ENCODE results near the gene MMP14. TPM values are rescaled to one million over a fixed set of nuclear protein-coding genes. Genes with fewer than 3 reads are reported as not detected.

MMP14 gene
- total RNA-seq, 3 donors from 2014 or later, result 84.4 to 361 (median 136) TPM

DNA sequence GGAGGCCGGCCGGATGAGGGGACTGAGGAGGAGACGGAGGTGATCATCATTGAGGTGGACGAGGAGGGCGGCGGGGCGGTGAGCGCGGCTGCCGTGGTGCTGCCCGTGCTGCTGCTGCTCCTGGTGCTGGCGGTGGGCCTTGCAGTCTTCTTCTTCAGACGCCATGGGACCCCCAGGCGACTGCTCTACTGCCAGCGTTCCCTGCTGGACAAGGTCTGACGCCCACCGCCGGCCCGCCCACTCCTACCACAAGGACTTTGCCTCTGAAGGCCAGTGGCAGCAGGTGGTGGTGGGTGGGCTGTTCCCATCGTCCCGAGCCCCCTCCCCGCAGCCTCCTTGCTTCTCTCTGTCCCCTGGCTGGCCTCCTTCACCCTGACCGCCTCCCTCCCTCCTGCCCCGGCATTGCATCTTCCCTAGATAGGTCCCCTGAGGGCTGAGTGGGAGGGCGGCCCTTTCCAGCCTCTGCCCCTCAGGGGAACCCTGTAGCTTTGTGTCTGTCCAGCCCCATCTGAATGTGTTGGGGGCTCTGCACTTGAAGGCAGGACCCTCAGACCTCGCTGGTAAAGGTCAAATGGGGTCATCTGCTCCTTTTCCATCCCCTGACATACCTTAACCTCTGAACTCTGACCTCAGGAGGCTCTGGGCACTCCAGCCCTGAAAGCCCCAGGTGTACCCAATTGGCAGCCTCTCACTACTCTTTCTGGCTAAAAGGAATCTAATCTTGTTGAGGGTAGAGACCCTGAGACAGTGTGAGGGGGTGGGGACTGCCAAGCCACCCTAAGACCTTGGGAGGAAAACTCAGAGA lies 9.6 kb downstream of the MMP14 start:
- intact Hi-C loops (cut with DNase I; ENCODE audit: low total_unique reads), result no loop called here
- H3K4me1 ChIP-seq, result peaks cover 14 to 23% of the 10 kb centered on the region in 2 donors
- H3K27me3 ChIP-seq, result no peaks in the 10 kb centered on the region
- H3K4me3 ChIP-seq, result peak overlapping the region in 1 of 3 donors; percentile 19
- peak overlapping the region; percentile 91 to 97 for H3K27ac ChIP-seq
- TF ChIP-seq POLR2A (IDR thresholded peaks at IDR 0.05), result no peak
- TF ChIP-seq POLR2AphosphoS5 (IDR thresholded peaks at IDR 0.05), result no peak
- TF ChIP-seq, protein P1, sequence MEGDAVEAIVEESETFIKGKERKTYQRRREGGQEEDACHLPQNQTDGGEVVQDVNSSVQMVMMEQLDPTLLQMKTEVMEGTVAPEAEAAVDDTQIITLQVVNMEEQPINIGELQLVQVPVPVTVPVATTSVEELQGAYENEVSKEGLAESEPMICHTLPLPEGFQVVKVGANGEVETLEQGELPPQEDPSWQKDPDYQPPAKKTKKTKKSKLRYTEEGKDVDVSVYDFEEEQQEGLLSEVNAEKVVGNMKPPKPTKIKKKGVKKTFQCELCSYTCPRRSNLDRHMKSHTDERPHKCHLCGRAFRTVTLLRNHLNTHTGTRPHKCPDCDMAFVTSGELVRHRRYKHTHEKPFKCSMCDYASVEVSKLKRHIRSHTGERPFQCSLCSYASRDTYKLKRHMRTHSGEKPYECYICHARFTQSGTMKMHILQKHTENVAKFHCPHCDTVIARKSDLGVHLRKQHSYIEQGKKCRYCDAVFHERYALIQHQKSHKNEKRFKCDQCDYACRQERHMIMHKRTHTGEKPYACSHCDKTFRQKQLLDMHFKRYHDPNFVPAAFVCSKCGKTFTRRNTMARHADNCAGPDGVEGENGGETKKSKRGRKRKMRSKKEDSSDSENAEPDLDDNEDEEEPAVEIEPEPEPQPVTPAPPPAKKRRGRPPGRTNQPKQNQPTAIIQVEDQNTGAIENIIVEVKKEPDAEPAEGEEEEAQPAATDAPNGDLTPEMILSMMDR (IDR thresholded peaks at IDR 0.05), result no peak
- DNase-seq (ENCODE audit: low spot score in 2 of 2), result no peak
- peaks cover 6% of the 10 kb centered on the region for H3K36me3 ChIP-seq
- H3K9me3 ChIP-seq, result no peaks in the 10 kb centered on the region

DNA sequence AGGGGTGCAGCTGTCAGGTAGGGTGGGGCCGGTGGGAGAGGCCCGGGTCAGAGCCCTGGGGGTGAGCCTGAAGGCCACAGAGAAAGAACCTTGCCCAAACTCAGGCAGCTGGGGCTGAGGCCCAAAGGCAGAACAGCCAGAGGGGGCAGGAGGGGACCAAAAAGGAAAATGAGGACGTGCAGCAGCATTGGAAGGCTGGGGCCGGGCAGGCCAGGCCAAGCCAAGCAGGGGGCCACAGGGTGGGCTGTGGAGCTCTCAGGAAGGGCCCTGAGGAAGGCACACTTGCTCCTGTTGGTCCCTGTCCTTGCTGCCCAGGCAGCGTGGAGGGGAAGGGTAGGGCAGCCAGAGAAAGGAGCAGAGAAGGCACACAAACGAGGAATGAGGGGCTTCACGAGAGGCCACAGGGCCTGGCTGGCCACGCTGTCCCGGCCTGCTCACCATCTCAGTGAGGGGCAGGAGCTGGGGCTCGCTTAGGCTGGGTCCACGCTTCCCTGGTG lies 10.5 kb downstream of the MMP14 start:
- Histone ChIP-seq H3K4me3 (peak overlapping the region in 1 of 3 donors; percentile 13), H3K36me3 (peaks cover 6% of the 10 kb centered on the region), H3K9me3 (no peaks in the 10 kb centered on the region), H3K27me3 (no peaks in the 10 kb centered on the region), H3K4me1 (peaks cover 22 to 27% of the 10 kb centered on the region in 2 donors), H3K27ac (peak overlapping the region; percentile 91 to 97)
- DNase-seq (ENCODE audit: low spot score in 2 of 2), result no peak
- TF ChIP-seq POLR2A (IDR thresholded peaks at IDR 0.05) (no peak), POLR2AphosphoS5 (IDR thresholded peaks at IDR 0.05) (no peak)
- TF ChIP-seq, protein P1 (IDR thresholded peaks at IDR 0.05), result no peak
- intact Hi-C loops (cut with DNase I; ENCODE audit: low total_unique reads), result no loop called here

- Histone ChIP-seq H3K27me3 (no peaks in the 10 kb centered on the region), H3K4me1 (peaks cover 26 to 29% of the 10 kb centered on the region in 2 donors), H3K27ac (peak overlapping the region; percentile 91 to 97), H3K36me3 (peaks cover 6% of the 10 kb centered on the region), H3K9me3 (no peaks in the 10 kb centered on the region), H3K4me3 (peak overlapping the region; percentile 6 to 50 (median 7))
- no peak for DNase-seq (ENCODE audit: low spot score in 2 of 2)
- peak in 1 of 3 donors; percentile 7 for TF ChIP-seq POLR2AphosphoS5 (IDR thresholded peaks at IDR 0.05)
- TF ChIP-seq POLR2A (IDR thresholded peaks at IDR 0.05), result no peak
- TF ChIP-seq, protein P1 (IDR thresholded peaks at IDR 0.05), result no peak
- intact Hi-C loops (cut with DNase I; ENCODE audit: low total_unique reads), result no loop called here
Observed at GRCh38 chr14:22847661-22848341, 11.4 kb downstream of the MMP14 start.

DNA sequence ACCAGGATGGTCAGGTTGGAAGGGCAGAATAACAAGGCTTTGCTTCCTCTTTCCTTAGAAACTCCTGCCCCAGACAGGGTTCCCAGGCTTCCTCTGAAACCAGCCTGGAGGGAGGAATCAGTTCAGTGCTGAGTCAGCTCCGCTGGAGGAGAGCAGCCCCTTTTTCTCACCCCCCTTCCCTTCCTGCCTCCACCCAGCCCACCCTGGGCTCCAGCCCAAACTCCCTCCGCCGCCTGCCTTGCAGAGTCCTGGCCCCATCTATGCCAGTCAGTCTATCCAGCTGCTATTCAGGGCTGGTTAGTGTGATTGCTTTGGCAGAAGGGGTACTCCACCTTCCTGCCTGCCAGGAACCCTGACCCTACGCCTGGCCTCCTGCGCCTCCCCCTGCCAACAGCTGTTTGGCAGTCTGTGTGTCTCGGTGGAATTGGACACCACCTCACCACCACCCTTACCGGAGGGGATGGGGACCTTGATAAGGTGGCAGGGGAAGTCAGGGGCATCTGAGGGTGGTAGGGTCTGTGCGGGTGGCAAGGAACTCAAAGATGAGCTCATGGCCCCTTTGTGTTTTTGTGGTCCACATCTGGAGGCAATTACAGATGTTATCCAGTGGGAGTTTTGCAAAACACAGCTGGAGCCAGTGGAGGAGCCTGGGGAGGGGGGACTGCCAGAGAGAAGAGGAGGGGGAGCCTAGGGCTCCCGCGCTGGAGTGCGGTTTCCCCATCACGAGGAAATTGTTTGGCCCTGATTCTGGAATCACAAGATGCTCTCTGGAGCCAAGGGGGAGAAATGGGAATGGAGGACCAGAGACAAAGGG lies 12.2 kb downstream of the MMP14 start:
- DNase-seq (ENCODE audit: low spot score in 2 of 2), result peak in 1 of 2 donors; percentile 70
- peak; percentile 19 to 91 (median 85) for TF ChIP-seq POLR2AphosphoS5 (IDR thresholded peaks at IDR 0.05)
- TF ChIP-seq, protein P1 (IDR thresholded peaks at IDR 0.05), result no peak
- Histone ChIP-seq H3K4me1 (peaks cover 28 to 30% of the 10 kb centered on the region in 2 donors), H3K27ac (peak overlapping the region; percentile 91 to 97), H3K27me3 (no peaks in the 10 kb centered on the region), H3K9me3 (no peaks in the 10 kb centered on the region), H3K4me3 (peak overlapping the region; percentile 15 to 50 (median 22)), H3K36me3 (peaks cover 6% of the 10 kb centered on the region)
- intact Hi-C loops (cut with DNase I; ENCODE audit: low total_unique reads), result no loop called here
